Activated CD4-positive, alpha-beta T cell treated with anti-CD3 and anti-CD28 coated beads, Interleukin-2, Interleukin-4, amounts not matched to agents 100 ng/mL and 50 ng/mL, durations not matched to agents 16 hours and 8 hours (primary cell): ENCODE data around the gene FAM217B.

ENCODE experiments used
- DNase-seq: peaks from one replicate; pipeline ENCODE4 v3.0.0-alpha.2; 2020; ENCODE audit warnings: low spot score

The FAM217B gene

GRCh38 chr20:59940129-59940955, at the start of gene FAM217B, which contains the start of gene PPP1R3D:
FAM217B (plus strand) TSS chr20:59940389; CDS start chr20:59943944, 3,555 bp downstream.
PPP1R3D (minus strand) TSS chr20:59940305; CDS start chr20:59939931, 374 bp downstream.
- DNase-seq, result peak; percentile 93

GRCh38 chr20:59891581-59891980, 48.6 kb upstream of the FAM217B start:
- no peak for DNase-seq

- DNase-seq, result no peak
Measured at GRCh38 chr20:59895908-59896307, 44.3 kb upstream of the FAM217B start.

GRCh38 chr20:59902470-59902869, 37.7 kb upstream of the FAM217B start:
- no peak for DNase-seq

GRCh38 chr20:59903621-59904020, 36.6 kb upstream of the FAM217B start:
- DNase-seq, result no peak

GRCh38 chr20:59908855-59909254, 31.3 kb upstream of the FAM217B start:
- DNase-seq, result no peak

GRCh38 chr20:59911041-59911440, 29.1 kb upstream of the FAM217B start:
- no peak for DNase-seq

- no peak for DNase-seq
Measured at GRCh38 chr20:59912609-59913008, 27.6 kb upstream of the FAM217B start.

GRCh38 chr20:59920944-59921343, 19.2 kb upstream of the FAM217B start:
- no peak for DNase-seq

GRCh38 chr20:59923514-59923913, 16.7 kb upstream of the FAM217B start:
- no peak for DNase-seq

GRCh38 chr20:59925359-59925758, 14.8 kb upstream of the FAM217B start:
- no peak for DNase-seq

- DNase-seq, result no peak
Measured at GRCh38 chr20:59925899-59926298, 14.3 kb upstream of the FAM217B start.

- no peak for DNase-seq
Measured at GRCh38 chr20:59931511-59932312, 8.5 kb upstream of the FAM217B start.

- no peak for DNase-seq
Measured at GRCh38 chr20:59932616-59933295, 7.4 kb upstream of the FAM217B start.

GRCh38 chr20:59933296-59933848, 6.8 kb upstream of the FAM217B start, which contains the start of gene SYCP2:
SYCP2 (minus strand) TSS chr20:59933637; CDS start chr20:59922413, 11,224 bp downstream.
- peak; percentile 45 for DNase-seq

GRCh38 chr20:59933849-59934585, 6.2 kb upstream of the FAM217B start:
- peak; percentile 72 for DNase-seq

GRCh38 chr20:59935457-59936185, 4.6 kb upstream of the FAM217B start:
- DNase-seq, result no peak

- no peak for DNase-seq
Measured at GRCh38 chr20:59936409-59936808, 3.8 kb upstream of the FAM217B start.

- no peak for DNase-seq
Measured at GRCh38 chr20:59937150-59937549, 3.0 kb upstream of the FAM217B start.

- DNase-seq, result no peak
Measured at GRCh38 chr20:59938221-59938620, 2.0 kb upstream of the FAM217B start.

- DNase-seq, result no peak
Measured at GRCh38 chr20:59938696-59939051, 1.5 kb upstream of the FAM217B start.
